Tongue (tissue), 2 donors: ENCODE data around the gene APOB. TPM values are rescaled to one million over a fixed set of nuclear protein-coding genes. Genes with fewer than 3 reads are reported as not detected.

Experiments
- DNase-seq: peaks from one replicate; pipeline ENCODE4 v3.0.0-alpha.2; 2015
- total RNA-seq: library from RNA; depleted of rRNA; stranded (reverse); fragments of >200 nt; gene quantifications from one replicate; pipeline ENCODE4 v1.2.3, GENCODE V29; 2014

The APOB gene
- total RNA-seq, 1 donor from 2014 or later: under 0.01 TPM

DNA sequence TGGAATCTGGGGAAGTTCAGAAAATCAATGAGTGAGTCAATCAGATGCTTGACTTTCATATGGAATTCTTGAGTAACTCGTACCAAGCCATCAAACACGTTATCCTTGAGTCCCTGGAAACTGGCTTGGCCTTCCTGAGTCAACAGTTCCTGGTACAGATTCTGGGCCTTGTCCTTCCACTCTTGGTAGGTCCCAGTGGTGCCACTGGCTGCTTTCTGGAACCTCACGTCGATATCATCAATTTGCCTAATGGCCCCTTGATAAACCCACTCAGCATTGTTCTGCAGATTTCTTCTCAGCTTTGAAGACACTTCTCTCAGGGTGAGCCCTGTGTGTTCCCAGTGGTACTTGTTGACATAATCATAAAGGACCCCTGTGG lies 41.1 kb downstream of the APOB start:
- no peak for DNase-seq

DNA sequence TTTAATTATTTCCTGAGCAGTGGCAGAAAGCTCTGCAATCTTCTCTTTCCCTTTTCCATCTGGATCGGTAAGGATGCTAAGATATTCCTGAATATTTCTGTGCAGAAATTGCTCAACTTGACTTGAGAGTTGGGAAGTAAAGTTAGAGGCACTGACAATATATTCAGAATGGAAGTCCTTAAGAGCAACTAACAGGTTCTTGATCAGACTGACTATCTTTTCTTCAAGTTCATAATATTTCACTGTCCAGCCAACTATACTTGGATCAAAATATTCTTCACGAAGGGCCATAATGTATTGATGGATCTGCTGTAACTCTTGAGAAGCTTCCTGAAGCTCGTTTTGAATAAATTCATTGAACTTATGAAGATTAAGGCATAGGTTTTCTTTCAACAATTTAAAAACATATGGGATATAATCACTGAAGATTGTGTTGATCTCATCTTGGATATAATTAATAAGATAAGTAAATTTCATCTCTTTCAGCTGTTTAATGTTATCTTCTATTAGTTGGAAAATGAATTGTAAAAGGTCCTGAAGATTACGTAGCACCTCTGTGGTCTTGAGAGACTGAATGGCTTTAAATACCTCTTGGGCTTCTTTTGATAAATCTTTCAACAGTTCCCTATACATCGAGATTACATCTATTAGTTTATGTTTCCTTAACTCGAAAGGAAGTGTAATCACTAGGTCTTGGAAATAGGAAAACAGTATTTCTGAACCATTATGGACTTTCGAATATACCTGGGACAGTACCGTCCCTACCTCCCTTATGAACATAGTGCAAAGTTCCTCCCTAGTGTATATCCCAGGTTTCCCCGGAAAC lies 41.7 kb downstream of the APOB start:
- no peak for DNase-seq

GRCh38 chr2:21001225-21001946 lies 42.5 kb downstream of the APOB start:
- DNase-seq: no peak

DNA sequence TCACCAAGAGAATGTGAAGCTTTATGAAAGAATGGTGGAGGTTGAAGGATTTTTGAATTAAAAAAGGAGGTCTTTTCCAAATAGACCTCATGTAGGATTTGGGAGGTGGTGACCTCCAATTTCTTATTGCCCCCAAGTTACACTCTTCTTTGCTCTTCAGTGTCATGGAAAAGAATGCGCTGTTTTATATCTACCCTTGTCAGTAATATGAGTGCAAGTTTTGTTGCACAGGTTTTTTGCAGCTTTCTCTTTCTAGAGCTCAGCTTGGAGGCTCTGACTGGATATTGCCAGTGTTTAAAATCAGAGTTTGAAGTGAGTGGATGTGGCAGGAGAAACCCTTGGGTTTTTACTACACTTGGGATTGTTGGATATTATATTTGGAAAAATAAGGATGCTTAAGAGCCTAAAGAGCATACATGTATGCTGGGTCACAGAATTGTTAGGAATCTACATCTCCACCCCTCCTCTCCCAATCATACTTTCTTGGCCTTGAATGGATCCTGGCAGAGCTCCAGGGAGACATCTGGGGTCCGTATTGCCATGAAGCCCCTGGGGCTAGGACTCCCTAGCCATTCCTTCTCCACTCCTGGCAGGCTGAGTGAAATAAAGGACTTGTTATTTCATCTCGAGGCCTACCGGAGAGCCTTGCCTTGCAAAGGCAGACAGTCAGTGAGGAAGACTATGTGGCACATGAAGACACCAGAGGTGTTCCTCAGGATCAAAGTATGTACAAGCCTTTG lies 43.8 kb downstream of the APOB start:
- peak; percentile 38 for DNase-seq

DNA sequence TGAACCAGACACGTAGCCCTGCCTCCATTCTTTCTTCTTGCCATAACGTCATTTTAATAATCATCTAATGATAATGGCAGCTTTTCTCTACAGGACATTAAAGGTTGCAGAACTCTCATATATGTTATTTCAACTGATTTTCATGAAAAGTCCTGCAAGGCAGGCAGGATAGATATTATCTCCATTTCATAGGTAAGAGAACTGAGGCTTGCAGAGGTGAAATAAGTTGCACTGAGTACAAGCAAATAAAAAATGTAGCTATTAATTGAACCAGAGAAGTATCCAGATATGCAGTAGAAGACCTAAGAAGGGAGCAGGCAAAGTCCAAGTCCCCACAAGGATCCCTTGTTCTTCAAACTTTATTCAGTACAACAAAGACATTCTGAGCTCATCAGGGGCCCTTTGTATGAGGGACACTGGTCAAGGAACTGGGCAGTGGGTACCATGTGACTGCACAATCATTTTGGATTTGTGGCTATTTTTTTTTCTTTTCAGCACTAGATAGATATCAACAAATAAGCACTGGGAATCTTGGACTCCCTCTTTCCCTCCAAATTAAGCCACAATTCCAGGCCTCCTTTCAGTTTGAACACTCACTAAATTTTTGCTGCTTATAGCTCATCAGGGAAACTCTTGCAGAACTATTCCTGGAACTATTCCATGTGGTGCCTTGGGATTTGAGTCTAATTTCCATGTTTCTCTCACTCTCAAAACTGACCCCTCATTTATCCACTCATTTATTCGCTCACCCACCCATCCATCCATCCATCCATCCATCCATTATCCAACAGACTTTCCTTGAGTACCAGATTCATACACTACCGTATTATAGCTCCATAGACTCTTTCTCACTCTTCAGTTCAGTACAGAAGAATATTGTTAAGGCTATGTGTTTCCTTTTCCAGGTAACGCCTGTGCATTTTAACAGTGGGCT lies 44.6 kb downstream of the APOB start:
- no peak for DNase-seq

GRCh38 chr2:20997953-20998722 lies 45.7 kb downstream of the APOB start:
- no peak for DNase-seq

- no peak for DNase-seq
Observed at GRCh38 chr2:20994130-20994529, 49.7 kb downstream of the APOB start.

DNA sequence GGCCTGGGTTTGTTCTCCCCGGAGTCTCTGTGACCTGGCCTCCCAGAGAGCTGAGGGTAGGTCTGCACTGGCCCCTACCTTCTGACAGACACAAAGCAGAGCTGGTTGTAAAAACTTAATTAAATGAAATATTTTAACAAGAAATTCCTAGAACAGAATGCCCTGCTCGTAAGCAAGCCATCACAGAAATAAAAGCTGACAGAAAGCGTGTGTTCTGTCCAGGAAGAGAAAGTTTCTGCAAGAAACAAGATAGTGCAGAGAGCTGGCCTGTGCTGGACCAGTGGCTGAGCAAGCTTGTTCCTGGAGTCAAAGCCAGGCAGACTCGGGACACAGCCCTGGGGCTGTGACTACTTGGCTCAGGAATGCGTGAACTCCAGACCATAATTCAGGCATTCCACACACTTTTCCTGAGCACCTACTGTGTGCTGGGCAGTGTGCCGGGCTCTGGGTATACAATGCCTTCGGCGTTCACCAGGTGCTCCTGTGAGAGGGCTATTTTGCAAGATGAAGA lies 51.6 kb downstream of the APOB start:
- peak; percentile 31 for DNase-seq

DNA sequence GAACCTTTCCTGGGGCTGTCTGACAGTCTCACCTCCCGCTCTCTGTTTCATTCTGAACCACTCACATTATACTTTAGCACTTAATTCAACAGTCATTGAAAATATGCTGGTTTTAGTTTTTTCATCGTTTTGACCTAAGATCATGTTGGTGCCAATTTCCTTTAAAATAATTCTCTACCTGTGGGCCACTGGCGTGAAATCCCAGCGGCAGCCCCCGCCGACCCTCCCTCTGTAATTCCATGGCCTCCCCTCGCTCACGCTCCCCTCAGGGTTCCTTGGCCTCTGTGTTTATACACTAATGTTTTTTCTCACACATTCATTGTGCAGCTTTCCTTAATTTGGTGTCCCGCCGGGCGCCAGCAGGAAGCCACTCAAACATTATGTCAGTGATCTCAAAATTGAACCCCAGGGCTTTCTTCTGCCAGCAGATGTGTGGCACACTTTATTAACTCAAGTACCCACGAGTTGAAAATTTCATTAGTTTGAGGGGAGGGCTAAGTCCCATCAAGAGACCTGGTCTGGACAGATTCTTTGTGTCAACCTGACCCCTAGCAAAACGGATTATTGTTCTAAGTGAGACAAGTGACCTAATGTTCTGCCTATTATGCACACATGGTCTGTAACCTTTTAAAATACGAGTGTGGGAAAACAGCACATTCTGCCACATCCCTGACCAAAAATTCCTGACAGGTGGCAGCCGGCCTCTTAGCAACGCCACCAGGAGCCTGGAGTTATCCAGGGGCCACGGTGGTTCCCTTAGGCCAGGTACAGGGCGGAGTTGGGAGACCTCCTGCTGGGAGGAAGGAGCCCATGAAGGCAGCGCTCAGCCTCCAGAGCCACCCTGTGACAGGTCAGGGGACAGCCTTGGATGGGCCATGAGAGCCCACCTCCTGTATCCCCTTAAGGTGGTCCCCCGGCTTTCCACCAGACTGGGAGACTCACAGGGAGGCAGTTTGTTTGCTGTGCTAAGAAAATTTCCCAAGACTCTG lies 53.1 kb downstream of the APOB start:
- DNase-seq: no peak

DNA sequence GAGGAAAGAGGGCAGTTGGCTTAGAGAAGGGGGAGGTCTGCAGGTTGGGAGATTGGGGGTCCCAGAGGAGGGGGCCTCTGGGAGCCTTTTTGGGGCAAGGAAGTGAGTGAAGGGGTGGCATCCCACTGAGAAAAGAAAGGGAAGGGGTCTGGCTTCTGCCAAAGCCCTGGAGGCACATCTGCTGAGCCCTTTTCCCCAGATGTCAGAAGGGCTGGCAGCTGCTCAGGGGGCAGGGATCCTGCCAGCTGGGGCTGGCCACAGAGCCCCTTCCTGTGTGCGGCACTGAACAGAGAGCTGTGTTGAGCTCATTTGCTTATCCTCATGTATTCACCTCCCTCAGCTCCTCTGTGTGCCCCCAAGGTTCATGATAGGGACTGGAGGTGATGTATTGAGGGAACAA lies 54.5 kb downstream of the APOB start:
- no peak for DNase-seq

- DNase-seq: no peak
Observed at GRCh38 chr2:20988905-20989304, 55.0 kb downstream of the APOB start.

DNA sequence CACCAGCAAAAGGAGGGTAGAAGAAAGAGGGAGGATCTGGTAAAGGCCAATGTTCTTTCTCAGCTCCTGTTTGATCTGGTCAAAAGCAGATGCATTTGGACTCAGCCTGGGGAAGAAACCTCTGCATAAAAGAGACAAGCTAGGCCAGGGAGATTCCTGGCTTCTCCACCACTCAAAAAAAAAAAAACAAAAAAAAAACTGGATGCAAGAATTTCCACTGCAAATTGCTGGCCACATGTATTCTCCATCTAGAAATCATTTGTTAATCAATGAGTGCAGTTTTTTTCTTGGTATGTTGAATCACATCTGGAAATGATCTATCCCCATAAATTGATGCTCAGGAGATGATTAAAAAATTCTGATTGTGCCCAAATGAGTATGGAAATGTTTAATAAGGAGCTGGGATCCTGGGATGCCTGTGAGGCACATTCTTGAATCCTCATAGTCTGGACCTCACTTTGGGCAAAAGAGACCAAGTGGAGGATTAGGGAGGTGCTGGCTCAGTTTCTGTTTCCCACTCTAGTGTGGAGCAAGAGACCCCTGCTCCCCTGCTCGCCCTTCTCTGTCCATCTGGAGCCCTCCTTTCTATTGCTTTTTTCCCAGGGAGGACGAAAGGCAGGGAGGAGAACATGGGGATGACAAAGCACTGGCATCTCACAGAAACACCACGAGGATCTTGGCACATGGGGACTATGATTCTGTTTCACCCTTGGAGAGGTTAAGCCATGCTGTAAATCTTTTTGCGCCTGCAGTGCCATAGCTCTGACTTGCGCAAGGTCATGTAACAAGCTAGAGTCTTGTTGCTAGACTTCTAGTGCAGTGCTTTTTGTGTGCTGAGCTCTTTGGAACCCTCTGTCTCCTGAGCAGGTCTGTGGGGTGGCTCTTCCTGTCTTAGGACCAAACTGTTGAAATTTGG lies 57.6 kb downstream of the APOB start:
- no peak for DNase-seq

- DNase-seq: no peak
Observed at GRCh38 chr2:20985062-20985461, 58.8 kb downstream of the APOB start.

DNA sequence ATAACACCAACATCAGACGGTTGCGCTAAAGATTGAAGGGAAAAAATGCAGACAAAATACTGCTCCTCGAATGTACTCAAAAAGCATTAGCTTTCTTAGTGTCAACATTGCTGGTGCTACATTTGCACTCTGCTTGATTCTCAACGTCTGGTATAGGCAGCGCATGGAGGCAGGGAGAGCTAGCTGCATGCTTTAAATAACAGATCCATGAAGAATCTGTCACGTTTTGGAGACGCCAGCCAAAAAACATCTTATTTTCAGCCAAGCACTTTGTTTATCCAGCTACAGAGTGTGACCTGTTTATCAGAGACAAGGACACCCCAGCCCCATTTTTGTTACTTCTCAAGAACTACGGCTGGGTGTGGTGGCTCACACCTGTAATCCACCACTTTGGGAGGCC lies 59.5 kb downstream of the APOB start:
- DNase-seq: no peak

- DNase-seq: no peak
Observed at GRCh38 chr2:20983844-20984243, 60.0 kb downstream of the APOB start.

GRCh38 chr2:20982861-20983260 lies 61.0 kb downstream of the APOB start:
- no peak for DNase-seq

DNA sequence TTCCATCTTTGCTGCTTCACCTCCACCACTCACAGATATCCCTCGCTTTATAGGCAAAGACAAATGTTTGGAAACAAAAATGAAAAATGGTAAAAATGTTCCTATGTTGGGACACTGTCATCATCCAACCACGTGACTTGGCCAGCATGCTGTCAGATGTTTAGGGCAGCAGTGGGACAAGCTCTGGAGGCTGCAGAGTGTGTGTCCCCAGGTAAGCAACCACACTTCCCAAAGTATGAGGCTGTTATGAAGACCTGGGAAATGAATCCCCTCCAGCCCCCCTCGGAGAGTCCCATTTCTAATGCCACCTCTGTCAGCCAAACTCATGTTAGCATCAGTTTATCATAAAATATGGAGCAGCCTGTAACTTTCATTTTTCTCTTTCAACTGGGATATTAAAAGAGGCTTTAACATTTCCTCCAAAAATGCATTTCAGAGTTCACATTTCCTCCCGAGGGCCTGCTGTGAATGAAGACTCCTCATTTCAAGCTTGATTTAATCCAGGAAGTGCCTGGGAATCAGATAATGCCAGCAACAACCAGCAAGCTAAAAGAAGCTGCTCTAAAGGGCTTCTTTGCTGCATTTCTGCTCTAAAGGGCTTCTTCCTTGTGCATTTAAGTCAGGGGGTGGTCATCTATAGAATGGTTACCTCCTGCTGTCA lies 66.2 kb downstream of the APOB start:
- DNase-seq: no peak

GRCh38 chr2:20976527-20976926 lies 67.3 kb downstream of the APOB start:
- no peak for DNase-seq
